RCC 7860 (cell line): Measurements from ENCODE around the gene SNX8.

Experiments
- DNase-seq: peaks from one replicate; pipeline ENCODE4 v3.0.0-alpha.2; 2015; ENCODE audit warnings: low spot score
- FAIRE-seq: peaks from 2 replicates; lab custom pipeline; 2012; peaks lifted over from hg19 to GRCh38; lab: Jason Lieb, UNC

Gene SNX8

GRCh38 chr7:2210551-2211258 lies 103.5 kb downstream of the SNX8 start:
- FAIRE-seq (no peak), DNase-seq (no peak)

- FAIRE-seq: no peak
- no peak for DNase-seq
These were observed 104.3 kb downstream of the SNX8 start for GRCh38 chr7:2209961-2210323.

GRCh38 chr7:2209146-2209960 lies 104.9 kb downstream of the SNX8 start:
- no peak for DNase-seq
- no peak for FAIRE-seq

GRCh38 chr7:2208712-2209111 lies 105.5 kb downstream of the SNX8 start:
- DNase-seq (no peak), FAIRE-seq (no peak)

- no peak for DNase-seq
- no peak for FAIRE-seq
These were observed 109.0 kb downstream of the SNX8 start for GRCh38 chr7:2205036-2205780.

GRCh38 chr7:2204446-2204845 lies 109.8 kb downstream of the SNX8 start:
- DNase-seq (no peak), FAIRE-seq (no peak)

GRCh38 chr7:2203766-2204300 lies 110.4 kb downstream of the SNX8 start:
- FAIRE-seq: no peak
- DNase-seq: no peak

GRCh38 chr7:2202901-2203765 lies 111.1 kb downstream of the SNX8 start:
- no peak for FAIRE-seq
- no peak for DNase-seq

- no peak for DNase-seq
- FAIRE-seq: no peak
These were observed 111.9 kb downstream of the SNX8 start for GRCh38 chr7:2202361-2202761.
